ENCODE data around the gene DOCK11. TPM values are rescaled to one million over a fixed set of nuclear protein-coding genes. Genes with fewer than 3 reads are reported as not detected.
"Not testable (repeated sequence)": the region's sequence is repeated elsewhere in the genome, so short reads cannot be mapped to it uniquely, and the experiment has no call there.

DOCK11 gene
- polyA plus RNA-seq, 1 donor from 2014 or later = 37.2 TPM

GRCh38 chrX:118484216-118484903 is 11.3 kb upstream of the DOCK11 start:
- Histone ChIP-seq H3F3A (ENCODE audit: insufficient read depth, low read length, poor library complexity, severe bottlenecking) (no peaks in the 10 kb centered on the region), H4K20me1 (ENCODE audit: insufficient read depth) (no peaks in the 10 kb centered on the region), H3K9me3 (ENCODE audit: low read length) (no peaks in the 10 kb centered on the region), H3K9me2 (ENCODE audit: insufficient read depth, low read length) (no peaks in the 10 kb centered on the region), H2AFZ (ENCODE audit: low read depth, low read length) (no peak overlapping the region), H3K4me3 (ENCODE audit: low read length) (no peak overlapping the region), H3K4me2 (ENCODE audit: low read length) (no peak overlapping the region), H3K79me2 (replicated peaks; ENCODE audit: insufficient read depth, low read length) (no peaks in the 10 kb centered on the region), H3K36me3 (ENCODE audit: insufficient read depth, low read length) (no peaks in the 10 kb centered on the region), H3K27me3 (ENCODE audit: insufficient read depth, low read depth, low read length) (no peaks in the 10 kb centered on the region), H3K27ac (ENCODE audit: low read length) (no peak overlapping the region), H3K9ac (ENCODE audit: low read length) (no peak overlapping the region)
- no peak for TF ChIP-seq TAF1 (IDR thresholded peaks at IDR 0.05; ENCODE audit: low read depth)
- no peak for TF ChIP-seq POLR2AphosphoS5 (IDR thresholded peaks at IDR 0.05)
- TF ChIP-seq, protein P1, sequence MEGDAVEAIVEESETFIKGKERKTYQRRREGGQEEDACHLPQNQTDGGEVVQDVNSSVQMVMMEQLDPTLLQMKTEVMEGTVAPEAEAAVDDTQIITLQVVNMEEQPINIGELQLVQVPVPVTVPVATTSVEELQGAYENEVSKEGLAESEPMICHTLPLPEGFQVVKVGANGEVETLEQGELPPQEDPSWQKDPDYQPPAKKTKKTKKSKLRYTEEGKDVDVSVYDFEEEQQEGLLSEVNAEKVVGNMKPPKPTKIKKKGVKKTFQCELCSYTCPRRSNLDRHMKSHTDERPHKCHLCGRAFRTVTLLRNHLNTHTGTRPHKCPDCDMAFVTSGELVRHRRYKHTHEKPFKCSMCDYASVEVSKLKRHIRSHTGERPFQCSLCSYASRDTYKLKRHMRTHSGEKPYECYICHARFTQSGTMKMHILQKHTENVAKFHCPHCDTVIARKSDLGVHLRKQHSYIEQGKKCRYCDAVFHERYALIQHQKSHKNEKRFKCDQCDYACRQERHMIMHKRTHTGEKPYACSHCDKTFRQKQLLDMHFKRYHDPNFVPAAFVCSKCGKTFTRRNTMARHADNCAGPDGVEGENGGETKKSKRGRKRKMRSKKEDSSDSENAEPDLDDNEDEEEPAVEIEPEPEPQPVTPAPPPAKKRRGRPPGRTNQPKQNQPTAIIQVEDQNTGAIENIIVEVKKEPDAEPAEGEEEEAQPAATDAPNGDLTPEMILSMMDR (IDR thresholded peaks at IDR 0.05; ENCODE audit: poor library complexity, severe bottlenecking) = no peak
- TF ChIP-seq EZH2 (IDR thresholded peaks at IDR 0.05; ENCODE audit: borderline replicate concordance, insufficient read depth, low read length, poor library complexity, severe bottlenecking) = no peak
- no peak for TF ChIP-seq MXI1 (conservative IDR thresholded peaks at IDR 0.05; ENCODE audit: poor library complexity, severe bottlenecking)
- no peak for TF ChIP-seq EP300 (conservative IDR thresholded peaks at IDR 0.05; ENCODE audit: poor library complexity, severe bottlenecking)

DNA sequence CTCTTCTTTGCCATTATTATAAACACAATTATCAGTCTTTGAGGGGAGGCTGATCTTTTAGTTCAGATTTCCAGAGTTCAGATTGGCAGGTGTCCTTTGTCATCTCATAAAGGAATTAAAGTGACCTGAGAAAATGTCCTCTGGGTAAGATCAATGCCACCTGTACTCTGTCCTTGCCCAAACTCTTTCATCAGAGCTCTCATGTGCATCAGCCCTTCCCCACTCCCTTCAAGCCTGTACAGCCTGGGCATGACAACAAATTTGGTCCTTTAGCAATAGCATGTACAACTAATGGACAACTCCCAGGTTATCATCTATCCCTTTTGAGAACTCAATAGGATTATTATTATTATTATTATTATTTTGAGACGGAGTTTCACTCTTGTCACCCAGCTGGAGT is 8.9 kb upstream of the DOCK11 start:
- not testable (repeated sequence) for H3K9ac ChIP-seq (ENCODE audit: low read length); H3K36me3 ChIP-seq (ENCODE audit: insufficient read depth, low read length); H3K4me2 ChIP-seq (ENCODE audit: low read length); H3K27me3 ChIP-seq (ENCODE audit: insufficient read depth, low read depth, low read length); H4K20me1 ChIP-seq (ENCODE audit: insufficient read depth); H3K4me3 ChIP-seq (ENCODE audit: low read length); H3K9me3 ChIP-seq (ENCODE audit: low read length); H3K27ac ChIP-seq (ENCODE audit: low read length); H3K79me2 ChIP-seq (replicated peaks; ENCODE audit: insufficient read depth, low read length); H3F3A ChIP-seq (ENCODE audit: insufficient read depth, low read length, poor library complexity, severe bottlenecking); H2AFZ ChIP-seq (ENCODE audit: low read depth, low read length); H3K9me2 ChIP-seq (ENCODE audit: insufficient read depth, low read length)

- H3K27me3 ChIP-seq (ENCODE audit: insufficient read depth, low read depth, low read length) = no peaks in the 10 kb centered on the region
- H3K9me3 ChIP-seq (ENCODE audit: low read length) = no peaks in the 10 kb centered on the region
- no peak for TF ChIP-seq SMC3 (conservative IDR thresholded peaks at IDR 0.05; ENCODE audit: poor library complexity)
- TF ChIP-seq EZH2 (IDR thresholded peaks at IDR 0.05; ENCODE audit: borderline replicate concordance, insufficient read depth, low read length, poor library complexity, severe bottlenecking) = no peak
- TF ChIP-seq, protein P1 (IDR thresholded peaks at IDR 0.05; ENCODE audit: poor library complexity, severe bottlenecking) = no peak
- no peak for TF ChIP-seq TAF1 (IDR thresholded peaks at IDR 0.05; ENCODE audit: low read depth)
- TF ChIP-seq RAD21 (conservative IDR thresholded peaks at IDR 0.05) = no peak
- TF ChIP-seq, protein P2, sequence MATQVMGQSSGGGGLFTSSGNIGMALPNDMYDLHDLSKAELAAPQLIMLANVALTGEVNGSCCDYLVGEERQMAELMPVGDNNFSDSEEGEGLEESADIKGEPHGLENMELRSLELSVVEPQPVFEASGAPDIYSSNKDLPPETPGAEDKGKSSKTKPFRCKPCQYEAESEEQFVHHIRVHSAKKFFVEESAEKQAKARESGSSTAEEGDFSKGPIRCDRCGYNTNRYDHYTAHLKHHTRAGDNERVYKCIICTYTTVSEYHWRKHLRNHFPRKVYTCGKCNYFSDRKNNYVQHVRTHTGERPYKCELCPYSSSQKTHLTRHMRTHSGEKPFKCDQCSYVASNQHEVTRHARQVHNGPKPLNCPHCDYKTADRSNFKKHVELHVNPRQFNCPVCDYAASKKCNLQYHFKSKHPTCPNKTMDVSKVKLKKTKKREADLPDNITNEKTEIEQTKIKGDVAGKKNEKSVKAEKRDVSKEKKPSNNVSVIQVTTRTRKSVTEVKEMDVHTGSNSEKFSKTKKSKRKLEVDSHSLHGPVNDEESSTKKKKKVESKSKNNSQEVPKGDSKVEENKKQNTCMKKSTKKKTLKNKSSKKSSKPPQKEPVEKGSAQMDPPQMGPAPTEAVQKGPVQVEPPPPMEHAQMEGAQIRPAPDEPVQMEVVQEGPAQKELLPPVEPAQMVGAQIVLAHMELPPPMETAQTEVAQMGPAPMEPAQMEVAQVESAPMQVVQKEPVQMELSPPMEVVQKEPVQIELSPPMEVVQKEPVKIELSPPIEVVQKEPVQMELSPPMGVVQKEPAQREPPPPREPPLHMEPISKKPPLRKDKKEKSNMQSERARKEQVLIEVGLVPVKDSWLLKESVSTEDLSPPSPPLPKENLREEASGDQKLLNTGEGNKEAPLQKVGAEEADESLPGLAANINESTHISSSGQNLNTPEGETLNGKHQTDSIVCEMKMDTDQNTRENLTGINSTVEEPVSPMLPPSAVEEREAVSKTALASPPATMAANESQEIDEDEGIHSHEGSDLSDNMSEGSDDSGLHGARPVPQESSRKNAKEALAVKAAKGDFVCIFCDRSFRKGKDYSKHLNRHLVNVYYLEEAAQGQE (IDR thresholded peaks at IDR 0.05; ENCODE audit: borderline replicate concordance) = no peak
- no peak for TF ChIP-seq POLR2AphosphoS5 (IDR thresholded peaks at IDR 0.05)
- TF ChIP-seq EP300 (conservative IDR thresholded peaks at IDR 0.05; ENCODE audit: poor library complexity, severe bottlenecking) = no peak
- TF ChIP-seq MXI1 (conservative IDR thresholded peaks at IDR 0.05; ENCODE audit: poor library complexity, severe bottlenecking) = no peak
- H3K27ac ChIP-seq (ENCODE audit: low read length) = no peak overlapping the region
- H3K79me2 ChIP-seq (replicated peaks; ENCODE audit: insufficient read depth, low read length) = peaks cover 11% of the 10 kb centered on the region
- H3K36me3 ChIP-seq (ENCODE audit: insufficient read depth, low read length) = no peaks in the 10 kb centered on the region
- no peak overlapping the region for H3K9ac ChIP-seq (ENCODE audit: low read length)
- no peak overlapping the region for H3K4me3 ChIP-seq (ENCODE audit: low read length)
- no peaks in the 10 kb centered on the region for H3K9me2 ChIP-seq (ENCODE audit: insufficient read depth, low read length)
- no peaks in the 10 kb centered on the region for H3F3A ChIP-seq (ENCODE audit: insufficient read depth, low read length, poor library complexity, severe bottlenecking)
- no peak overlapping the region for H2AFZ ChIP-seq (ENCODE audit: low read depth, low read length)
- no peak overlapping the region for H3K4me2 ChIP-seq (ENCODE audit: low read length)
- H4K20me1 ChIP-seq (ENCODE audit: insufficient read depth) = no peaks in the 10 kb centered on the region
Measured at GRCh38 chrX:118493016-118493415, 2.6 kb upstream of the DOCK11 start.

All from neural cell (in vitro differentiated cells).